GM18499 (cell line): ENCODE results near the gene PRDM1.

Experiments
- ATAC-seq: cut with Tn5 transposase; IDR thresholded peaks from one replicate; pipeline ENCODE4 v1.9.1; 2021; ENCODE audit warnings: moderate number of reproducible peaks; ENCODE audit not compliant: insufficient read depth, unreplicated experiment

Gene PRDM1

GRCh38 chr6:106094261-106094963, 8.3 kb downstream of the PRDM1 start:
- no peak for ATAC-seq

GRCh38 chr6:106094964-106095335, 8.8 kb downstream of the PRDM1 start:
- ATAC-seq, result no peak

- ATAC-seq, result no peak
Measured at GRCh38 chr6:106097411-106098231, 11.5 kb downstream of the PRDM1 start.

- peak; percentile 21 for ATAC-seq
Measured at GRCh38 chr6:106098383-106099234, 12.5 kb downstream of the PRDM1 start.

- ATAC-seq, result no peak
Measured at GRCh38 chr6:106099235-106099537, 13.1 kb downstream of the PRDM1 start.

GRCh38 chr6:106100755-106101154, 14.6 kb downstream of the PRDM1 start:
- no peak for ATAC-seq

GRCh38 chr6:106101466-106101865, 15.3 kb downstream of the PRDM1 start:
- ATAC-seq, result no peak

GRCh38 chr6:106102034-106102433, 15.9 kb downstream of the PRDM1 start:
- peak; percentile 44 for ATAC-seq

GRCh38 chr6:106102967-106103727, 17.0 kb downstream of the PRDM1 start:
- ATAC-seq, result no peak

GRCh38 chr6:106103728-106104109, 17.6 kb downstream of the PRDM1 start:
- no peak for ATAC-seq

- ATAC-seq, result no peak
Measured at GRCh38 chr6:106104476-106104875, 18.3 kb downstream of the PRDM1 start.

GRCh38 chr6:106104941-106105340, 18.8 kb downstream of the PRDM1 start:
- ATAC-seq, result no peak

GRCh38 chr6:106105493-106105892, 19.4 kb downstream of the PRDM1 start:
- no peak for ATAC-seq

GRCh38 chr6:106106276-106107042, 20.3 kb downstream of the PRDM1 start:
- no peak for ATAC-seq

GRCh38 chr6:106107043-106107613, 21.0 kb downstream of the PRDM1 start:
- no peak for ATAC-seq

- ATAC-seq, result no peak
Measured at GRCh38 chr6:106108129-106108528, 22.0 kb downstream of the PRDM1 start.

- no peak for ATAC-seq
Measured at GRCh38 chr6:106109029-106109428, 22.9 kb downstream of the PRDM1 start.

- no peak for ATAC-seq
Measured at GRCh38 chr6:106110164-106110826, 24.2 kb downstream of the PRDM1 start.

- ATAC-seq, result no peak
Measured at GRCh38 chr6:106112433-106112832, 26.3 kb downstream of the PRDM1 start.
